NCI-H1105 (cell line): ENCODE results near the gene TMEM245.
A peak's percentile ranks its signal among the peaks of the same experiment; 100 is the strongest.

ENCODE experiments used
- DNase-seq: peaks from one replicate; lab custom pipeline; 2025; lab: John Stamatoyannopoulos, UW

Gene TMEM245

DNA sequence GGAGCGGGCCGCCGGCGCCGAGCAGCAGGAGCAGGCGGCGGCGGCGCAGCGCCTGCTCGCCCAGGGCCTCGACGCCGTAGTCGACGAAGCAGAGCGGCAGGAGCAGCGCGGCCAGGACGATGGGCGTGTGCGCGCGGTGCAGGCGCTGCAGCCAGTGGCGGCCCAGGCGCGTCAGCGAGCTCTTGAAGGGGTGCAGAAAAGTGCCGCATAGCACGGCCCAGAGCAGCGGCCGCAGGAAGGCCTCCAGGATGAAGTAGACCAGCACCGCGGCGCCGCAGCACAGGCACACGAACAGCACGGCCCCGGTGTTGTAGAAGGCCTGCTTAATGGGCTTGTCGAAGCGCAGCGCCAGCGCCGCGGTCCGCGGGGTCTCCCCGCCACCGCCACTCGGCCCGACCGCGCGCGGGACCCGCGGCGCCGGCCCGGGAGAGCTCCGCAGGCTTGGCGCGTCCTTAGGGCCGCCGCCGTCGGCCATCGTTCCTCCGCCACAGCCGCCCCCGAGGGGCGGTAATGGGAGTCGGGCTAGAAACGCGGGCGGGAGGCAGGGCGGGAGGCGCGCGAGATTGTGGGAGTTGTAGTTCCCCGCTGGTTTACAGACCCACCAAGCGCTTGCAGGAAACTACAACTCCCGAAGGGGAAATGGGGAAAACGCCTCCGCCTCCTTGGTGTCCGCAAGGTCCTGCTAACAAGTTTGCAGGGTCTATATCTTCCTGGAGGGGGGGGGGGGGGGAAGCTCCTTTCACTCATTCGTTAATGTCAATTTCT, at the start of gene TMEM245:
TMEM245 (minus strand) TSS at position 509 of the 765 bp plus-strand sequence; CDS start at position 475, 34 bp downstream.
- DNase-seq, result peak; percentile 96

DNA sequence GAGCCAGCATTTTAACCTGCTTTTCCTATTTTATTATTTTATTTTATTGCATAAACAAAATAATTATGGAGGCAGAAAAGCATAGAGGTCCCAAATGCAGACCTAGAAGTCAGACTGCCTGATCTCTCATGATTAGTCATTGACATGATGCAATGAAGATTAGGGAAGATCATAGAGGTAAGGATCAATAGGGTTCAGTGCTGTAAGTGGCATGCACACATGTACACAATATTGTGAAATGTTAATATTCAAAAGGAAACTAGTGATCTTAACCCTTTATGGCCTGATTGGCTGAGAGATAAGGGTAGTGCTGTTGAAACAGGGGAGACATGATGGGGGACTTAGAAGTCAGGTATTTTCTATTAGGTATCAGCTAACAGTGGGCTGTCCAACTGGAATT, 48.4 kb upstream of the TMEM245 start:
- DNase-seq, result no peak

DNA sequence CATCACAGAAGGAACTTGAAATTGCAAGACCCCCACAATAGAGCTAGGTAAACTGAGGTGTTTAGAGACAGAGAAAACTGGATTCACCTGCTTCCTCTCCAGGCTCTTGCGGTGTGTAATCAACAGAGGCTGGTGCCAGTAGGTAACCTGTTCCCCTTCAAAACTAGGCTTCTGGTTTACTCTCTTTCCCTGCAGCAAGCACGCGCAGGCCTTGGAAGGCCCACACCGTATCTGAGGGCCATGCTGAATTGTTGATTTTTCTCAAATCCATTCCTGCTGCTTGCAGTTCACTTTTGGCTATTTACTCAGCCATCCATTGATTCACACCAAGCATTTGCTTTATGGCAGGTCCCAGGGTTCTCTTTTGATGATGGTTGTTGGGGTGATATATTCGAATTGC, 48.0 kb upstream of the TMEM245 start:
- no peak for DNase-seq

DNA sequence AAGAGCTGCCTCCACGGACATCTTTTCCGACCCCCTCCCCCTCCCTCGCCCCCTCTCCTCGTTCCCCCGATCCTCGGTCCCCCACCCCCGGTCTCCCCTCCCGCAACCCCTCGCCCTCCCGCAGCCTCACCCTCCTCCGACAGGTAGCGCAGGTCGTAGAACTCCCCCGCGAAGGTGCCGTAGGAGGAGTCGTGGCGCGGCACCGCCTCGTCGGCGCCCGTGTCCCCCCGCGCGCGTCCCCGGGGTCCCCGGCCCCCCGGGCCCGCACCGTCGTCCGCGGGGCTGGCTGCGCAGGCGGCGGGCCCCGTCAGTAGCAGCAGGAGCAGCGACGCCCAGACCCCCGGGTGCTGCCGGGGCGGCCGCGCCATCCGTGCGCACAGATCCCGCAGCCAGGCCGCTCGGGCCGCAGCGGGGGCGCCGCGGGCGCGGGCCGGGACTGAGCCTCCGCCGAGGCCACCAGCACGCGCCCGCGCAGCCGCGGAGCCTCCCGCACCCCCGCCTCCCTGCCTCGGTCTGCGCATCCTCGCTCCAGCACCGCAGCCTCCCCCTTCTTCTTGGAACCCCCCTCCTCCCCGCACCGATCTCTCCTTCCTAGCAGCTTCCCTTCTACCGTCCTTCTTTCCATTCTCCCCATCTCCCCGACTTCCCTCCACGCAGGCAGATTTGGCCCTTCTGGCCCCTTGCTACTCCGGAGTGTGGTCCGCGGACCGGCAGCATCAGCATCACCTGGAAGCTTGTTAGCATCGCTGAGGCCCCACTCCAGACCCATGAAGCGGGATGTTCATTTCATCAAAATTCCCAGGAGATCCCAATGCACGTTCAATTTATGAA, 47.2 kb upstream of the TMEM245 start, which contains the start of gene FRRS1L:
FRRS1L (minus strand) TSS at position 479 of the 831 bp plus-strand sequence; CDS start at position 368, 111 bp downstream.
- no peak for DNase-seq

DNA sequence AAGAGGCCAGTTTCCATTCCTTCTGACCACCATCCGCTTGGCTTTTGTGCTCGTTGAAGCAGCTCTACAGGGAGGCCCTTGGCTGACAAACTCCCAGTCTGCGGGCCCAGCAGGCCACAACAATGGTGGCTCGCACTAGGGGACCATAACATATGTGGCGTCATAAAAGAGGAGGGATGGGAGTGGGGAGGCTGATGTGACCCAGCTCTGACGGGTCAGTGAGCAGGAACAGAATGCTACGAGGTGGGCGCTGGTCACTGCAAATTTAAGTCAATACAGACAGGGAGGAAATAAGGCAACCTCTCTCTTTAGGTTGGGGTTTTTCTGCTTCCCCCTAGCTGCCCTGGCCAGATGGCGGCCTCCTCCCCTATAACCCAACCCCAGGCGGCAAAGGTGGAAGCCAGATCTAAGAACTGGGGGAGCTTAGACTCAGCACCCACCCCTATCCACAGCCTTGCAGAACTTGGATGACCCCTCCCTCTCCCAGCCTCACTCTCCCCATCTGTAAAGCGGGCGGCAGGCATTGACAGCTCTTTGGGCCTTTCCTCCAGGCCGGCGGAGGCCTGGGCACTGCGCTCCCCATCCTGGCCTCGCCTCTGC, 46.5 kb upstream of the TMEM245 start:
- DNase-seq, result no peak

DNA sequence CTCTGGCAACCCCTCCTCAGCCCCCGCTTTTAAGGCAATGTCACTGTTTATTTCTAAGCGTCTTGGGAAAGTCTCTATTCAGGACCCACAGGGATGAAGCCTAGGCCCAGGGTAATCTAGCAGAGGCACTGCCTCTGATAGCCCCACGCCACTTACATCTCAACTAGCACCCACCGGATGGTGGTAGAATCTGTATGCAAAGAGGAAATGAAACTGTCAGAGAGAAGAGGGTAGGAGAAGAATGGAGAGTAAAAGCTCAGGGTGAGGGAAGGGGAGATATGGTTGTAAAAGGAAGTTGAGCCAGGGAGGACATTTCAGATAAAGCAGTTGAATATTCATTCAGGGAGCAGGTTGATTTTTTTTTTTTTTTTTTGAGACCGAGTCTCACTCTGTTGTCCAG, 44.3 kb upstream of the TMEM245 start:
- DNase-seq, result no peak

DNA sequence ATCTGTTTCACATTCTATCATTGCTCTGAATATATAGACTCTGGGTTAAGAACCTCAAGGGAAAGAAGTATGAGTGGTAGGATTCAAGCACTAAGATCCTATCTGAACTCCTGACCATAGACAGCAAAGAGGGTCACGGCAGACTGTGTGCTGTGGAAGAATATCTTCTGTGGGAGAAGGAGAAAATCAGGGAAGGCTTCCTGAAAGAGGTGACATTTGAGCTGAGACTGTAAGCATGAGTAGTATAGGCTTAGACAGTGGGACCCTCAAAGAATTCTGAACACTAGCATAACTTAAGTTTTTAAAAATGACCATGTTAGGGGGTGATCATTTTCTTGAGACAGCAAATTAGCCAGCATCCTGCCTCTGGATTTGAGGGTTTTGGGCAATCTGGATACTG, 43.4 kb upstream of the TMEM245 start:
- DNase-seq, result no peak

DNA sequence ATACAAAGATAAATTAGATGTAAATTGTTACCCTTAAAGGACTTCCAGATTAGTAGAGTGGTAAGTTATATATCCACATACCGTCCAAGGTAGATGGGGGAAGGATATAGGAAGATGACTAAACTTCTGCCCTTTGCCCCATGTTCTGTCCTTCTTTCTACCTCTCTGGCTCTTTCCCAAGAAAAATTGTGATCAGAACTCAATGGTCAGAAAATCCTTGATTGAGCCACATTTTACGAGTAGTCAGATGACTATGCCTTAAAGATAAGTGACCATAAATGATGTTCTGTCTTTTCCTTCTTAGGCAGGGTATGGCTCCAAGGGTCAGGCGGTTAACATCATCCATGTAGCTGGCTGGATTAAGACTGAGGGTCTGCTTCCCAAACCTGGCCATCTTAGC, 42.9 kb upstream of the TMEM245 start:
- DNase-seq, result no peak

DNA sequence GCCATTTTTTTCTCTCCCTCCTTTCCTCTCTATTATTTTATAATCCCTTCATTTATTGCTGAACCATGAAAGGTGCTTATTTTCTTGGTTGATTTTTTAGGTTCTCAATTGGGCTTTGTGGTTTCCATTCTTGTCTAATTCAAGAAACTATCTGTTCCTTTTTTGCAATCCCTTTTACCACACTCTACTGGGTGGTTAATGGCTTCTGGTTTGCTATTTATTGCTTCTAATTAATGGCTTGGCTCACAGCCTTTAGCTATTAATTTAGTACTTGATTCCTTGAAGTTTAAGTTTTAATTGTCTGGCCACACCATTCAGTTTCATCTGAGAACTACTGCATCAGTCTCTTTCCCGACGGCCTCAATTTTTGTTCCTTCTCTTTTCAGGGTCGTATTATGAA, 41.7 kb upstream of the TMEM245 start:
- DNase-seq, result no peak

DNA sequence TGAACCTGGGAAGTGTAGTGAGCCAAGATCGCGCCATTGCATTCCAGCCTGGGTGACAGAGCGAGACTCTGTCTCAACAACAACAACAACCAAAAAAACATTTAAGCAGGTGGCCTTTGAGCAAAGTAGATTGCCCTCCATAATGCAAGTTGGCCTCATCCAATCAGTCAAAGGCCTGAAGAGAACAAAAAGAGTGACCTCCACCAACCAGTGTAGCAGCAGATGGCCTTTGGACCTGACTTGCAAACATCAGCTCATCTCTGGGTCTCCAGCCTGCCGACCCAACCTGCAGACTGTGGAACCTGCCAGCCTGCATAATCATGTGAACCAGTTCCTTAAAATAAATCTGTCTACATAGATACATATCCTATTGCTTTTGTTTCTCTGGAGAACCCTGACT, 39.8 kb upstream of the TMEM245 start:
- DNase-seq, result no peak

DNA sequence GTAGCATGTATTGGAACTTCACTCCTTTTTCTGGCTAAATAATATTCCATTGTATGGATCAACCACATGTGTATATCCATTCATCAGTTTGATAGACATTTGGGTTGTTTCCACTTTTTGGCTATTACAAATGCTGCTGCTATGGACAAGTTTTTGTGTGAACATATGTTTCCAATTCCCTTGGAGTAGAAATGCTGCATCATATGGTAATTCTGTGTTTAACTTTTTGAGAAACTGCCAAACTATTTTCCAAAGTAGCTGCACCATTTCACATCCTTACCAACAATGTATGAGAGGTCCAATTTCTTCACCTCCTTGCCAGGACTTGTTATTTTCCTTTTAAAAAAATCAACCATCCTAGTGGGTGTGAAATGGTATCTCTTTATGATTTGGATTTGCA, 38.9 kb upstream of the TMEM245 start:
- DNase-seq, result no peak

DNA sequence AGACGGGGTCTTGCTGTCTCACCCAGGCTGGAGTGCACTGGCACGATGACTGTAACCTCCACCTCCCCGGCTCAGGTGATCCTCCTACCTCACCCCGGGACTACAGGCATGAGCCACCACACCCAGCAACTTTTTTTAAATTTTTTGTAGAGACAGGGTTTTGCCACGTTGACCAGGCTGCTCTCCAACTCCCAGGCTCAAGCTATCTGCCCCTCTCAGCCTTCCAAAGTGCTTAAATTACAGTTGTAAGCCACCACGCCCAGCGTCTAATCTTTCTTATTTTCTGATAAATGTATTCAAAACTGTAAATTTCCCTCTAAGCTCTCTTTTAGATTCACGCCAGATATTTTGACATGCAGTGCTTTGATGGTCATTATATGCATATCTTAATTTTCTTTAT, 37.0 kb upstream of the TMEM245 start:
- no peak for DNase-seq

DNA sequence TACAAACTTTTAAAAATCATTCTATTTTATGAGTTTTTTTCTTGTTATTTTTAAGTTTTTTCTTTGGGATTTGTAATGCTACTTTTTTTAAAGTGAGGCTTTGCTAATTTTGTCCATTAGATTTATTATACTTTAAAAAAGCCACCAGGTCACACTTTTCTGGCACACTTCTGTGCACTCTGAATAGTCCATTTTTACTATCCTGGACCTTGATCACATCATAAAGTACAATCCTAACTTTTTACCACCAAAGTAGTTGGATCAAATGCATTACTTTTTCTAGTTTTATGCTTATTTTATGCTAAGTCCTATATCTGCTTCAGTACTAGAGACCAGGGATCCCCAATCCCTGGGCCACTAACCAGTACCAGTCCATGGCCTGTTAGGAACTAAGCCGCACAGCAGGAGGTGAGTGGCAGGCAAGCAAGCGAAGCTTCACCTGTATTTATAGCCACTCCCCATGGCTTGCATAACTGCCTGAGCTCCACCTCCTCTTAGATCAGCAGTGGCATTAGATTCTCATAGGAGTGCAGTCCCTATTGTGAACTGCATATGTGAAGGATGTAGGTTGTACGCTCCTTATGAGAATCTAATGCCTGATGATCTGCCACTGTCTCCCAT, 31.3 kb upstream of the TMEM245 start:
- no peak for DNase-seq

DNA sequence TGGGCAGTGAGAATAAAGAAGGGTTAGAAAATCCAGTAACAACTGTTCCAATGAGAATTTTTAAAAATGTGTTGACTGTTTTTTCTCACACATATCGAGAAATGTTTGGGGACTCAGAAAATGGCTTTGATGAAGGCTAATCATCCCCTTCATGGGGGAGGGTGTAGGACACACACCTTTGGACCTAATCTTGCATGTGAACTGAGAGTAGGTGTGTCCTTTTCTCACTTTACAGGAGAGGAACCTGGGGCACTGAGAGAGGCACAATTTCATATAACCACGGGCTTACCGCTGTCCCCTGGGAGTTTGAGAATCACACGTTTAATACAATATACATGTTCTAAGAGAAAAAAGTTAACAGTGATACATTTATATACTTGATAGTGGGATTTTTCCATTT, 30.0 kb upstream of the TMEM245 start:
- DNase-seq, result no peak

DNA sequence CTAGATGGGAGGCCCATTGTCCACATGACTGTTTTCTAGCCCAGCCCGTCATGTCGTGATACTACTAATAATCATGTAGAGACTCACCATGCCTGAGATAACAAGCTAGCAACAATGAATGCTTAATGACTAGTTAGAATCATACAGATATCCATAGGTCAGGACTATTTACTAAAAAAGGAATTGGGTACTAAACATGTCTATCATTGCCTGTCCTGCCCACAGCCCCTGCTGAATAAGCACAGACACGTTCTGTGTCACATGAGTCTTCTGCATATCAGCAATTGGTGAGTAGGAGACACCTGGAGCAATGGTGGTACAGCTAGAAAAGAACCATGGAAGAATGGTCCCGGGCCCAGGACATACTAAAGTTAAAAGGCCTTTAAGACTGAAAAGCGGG, 29.3 kb upstream of the TMEM245 start:
- DNase-seq, result no peak

DNA sequence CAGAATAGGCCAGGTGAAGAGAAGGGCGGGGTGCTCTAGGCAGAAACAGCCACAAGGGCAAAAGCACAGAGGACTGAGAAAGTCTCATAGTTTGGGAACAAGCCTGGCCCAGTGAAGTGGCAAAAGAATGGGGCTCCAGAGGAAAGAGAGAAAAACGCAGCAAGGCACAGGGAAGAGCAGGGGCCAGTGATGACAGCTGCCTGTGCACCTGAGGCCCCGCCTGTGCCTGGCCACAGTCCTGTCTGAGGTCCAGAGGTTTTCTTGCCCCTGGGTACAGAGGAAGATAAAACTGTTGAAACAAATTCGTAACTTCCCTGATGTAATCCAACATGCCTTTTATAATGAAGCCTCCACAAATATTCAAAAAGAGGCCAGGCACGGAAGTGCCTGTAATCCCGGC, 25.3 kb upstream of the TMEM245 start:
- no peak for DNase-seq

DNA sequence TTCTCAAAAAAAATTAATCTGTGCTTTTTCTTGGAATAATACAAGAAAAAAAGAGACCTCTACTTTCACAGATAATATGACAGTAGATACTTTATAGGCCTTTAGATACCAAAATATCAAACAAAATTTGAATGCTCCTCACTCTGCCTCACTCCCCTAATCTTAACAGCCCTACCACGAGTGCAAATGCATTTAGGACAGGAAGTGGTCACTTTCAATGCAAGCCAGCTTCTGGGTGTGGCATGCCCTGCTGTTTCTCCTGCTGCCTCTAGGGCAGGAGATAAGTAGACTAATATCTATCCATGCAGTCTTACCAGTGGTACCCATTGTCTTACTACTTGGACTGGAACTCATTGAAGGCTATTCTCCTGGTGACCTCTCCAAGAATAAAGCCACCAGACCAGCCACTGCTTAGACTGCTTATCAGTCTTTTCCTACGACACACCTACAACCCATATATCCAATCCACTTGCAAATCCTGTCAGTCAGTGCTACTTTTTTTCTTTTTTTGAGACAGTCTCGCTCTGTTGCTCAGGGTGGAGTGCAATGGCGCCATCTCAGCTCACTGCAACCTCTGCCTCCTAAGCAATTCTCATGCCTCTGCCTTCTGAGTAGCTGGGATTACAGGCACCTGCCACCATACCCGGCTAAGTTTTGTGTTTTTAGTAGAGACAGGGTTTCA, 24.3 kb upstream of the TMEM245 start:
- no peak for DNase-seq

DNA sequence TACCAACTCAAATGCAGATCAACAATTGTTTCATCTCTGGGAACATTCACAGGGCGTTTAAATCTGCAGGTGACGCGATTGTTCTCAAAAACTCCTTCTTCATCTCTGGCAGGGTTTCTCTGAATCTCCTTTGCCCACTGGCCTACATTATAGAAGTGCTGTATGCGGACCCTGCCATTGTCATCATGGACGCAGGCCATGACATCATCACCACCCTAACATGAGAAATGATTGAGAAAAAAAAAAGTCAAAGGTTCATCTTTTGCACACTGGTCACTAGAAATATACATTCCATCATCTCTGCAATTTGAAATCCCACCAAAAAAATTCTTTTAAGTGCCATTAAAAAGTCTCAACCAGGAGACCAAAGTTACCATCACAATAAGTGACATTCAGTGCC, 21.6 kb upstream of the TMEM245 start:
- no peak for DNase-seq

DNA sequence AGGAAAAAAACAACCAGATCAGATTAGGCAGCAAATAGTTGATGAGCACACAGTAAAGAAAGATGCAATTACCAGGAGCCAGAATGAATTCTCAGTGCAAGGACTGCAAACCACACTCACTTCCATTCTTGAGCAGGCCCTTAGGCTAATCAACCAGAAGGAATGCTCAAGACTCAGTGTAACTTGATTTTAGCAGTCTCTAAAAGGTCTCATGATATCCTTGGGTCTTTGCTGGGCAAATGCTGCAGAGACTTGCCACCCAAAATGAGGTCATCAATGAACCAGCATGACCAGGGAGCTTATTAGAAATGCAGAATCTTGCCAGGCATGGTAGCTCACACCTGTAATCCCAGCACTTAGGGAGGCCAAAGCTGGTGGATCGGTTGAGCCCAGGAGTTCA, 20.1 kb upstream of the TMEM245 start:
- DNase-seq, result no peak

DNA sequence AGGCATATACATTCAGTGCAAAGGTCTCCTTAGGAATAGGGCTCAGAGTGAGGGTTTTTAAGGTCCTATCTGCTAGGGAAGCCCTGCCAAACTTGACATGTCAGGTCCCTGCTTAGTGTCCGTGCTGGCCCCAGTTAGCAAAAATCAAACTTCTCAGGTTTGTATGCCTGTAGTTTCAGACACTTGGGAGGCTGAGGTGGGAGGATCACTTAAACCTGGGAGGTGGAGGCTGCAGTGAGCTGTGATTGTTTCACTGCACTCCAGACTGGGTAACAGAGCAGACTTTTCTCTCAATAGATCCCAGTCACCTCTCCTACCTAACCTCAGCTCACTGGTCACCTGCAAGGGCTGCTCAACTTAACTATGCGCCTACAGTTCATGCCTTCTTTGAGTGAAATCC, 18.7 kb upstream of the TMEM245 start:
- no peak for DNase-seq

DNA sequence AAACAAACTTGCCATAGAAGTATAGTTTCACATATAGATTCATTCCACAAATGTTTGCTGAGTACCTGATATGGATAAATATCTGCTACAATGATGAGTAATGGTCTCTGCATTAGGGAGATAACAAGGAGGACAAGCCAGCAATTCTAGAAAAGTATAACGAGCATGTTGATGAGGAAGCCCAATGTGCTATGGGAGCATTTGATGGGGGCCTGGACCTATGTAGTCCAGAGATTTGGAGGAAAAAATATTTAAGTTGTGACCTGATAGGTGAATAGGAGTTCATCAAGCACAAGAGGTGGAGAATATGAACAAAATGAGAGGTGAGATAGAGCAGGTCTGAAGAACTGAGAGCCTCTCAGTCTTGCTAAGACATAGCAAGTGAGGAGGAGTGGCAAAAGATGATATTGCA, 14.4 kb upstream of the TMEM245 start:
- DNase-seq, result no peak

DNA sequence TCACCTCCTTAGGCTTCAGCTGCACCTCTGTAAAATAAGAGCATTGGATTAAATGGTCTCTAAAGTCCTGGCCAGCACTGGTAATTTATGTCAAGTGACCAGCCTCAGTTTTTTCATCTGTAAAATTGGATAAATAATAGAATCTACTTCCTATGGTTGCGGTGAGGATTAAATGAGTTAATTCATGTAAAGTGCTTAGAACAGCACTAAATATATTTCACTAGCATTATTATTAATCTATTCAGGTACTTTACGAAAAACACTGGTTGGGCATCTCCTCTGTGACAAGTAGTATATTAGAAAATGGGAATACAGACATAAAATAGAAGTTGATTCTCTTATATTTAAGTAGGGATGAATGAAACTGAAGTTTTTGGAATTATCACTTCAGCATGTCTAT, 13.8 kb upstream of the TMEM245 start:
- no peak for DNase-seq
